CD4-positive, alpha-beta T cell treated with Interleukin-10 for 1 hour (primary cell): ENCODE data around the gene KCNIP1.
"Not testable (repeated sequence)": the region's sequence is repeated elsewhere in the genome, so short reads cannot be mapped to it uniquely, and the experiment has no call there.

Experiments
- DNase-seq: peaks from one replicate; pipeline ENCODE4 v3.0.0-alpha.2; 2020

The KCNIP1 gene

DNA sequence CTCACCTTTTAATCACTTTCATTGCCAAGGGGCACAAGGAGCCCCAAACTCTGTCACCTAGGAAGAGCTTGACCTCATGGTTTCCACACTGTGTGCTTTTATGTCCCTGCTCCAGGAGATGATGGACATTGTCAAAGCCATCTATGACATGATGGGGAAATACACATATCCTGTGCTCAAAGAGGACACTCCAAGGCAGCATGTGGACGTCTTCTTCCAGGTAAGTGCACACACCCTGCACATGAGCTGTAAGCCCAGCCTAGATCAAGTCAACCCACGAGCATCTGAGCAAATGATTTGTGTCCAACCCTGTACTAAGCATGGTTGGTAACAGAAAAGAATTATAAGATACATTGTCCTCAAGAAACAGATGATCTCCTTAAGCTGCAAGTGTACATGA lies 228.9 kb downstream of the KCNIP1 start:
- DNase-seq: no peak

DNA sequence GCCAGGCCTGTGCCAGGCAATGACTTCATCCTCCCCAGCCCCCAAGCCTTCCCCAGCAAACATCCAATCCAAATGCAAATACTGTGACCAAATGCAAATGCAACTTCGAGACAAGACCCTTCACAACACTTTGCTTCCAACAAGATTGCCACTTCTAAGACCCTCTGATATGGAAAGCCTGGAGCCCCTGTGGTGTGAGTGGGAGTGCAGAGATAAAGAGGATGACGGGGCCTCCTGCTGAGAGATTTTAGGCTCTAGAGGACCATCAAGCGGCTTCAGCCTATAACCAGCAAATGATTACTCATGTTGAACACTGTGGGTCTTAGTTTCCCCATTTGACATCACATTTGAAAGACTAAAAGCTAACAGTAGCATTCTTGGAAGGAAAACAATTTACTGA lies 233.1 kb downstream of the KCNIP1 start:
- DNase-seq: no peak

DNA sequence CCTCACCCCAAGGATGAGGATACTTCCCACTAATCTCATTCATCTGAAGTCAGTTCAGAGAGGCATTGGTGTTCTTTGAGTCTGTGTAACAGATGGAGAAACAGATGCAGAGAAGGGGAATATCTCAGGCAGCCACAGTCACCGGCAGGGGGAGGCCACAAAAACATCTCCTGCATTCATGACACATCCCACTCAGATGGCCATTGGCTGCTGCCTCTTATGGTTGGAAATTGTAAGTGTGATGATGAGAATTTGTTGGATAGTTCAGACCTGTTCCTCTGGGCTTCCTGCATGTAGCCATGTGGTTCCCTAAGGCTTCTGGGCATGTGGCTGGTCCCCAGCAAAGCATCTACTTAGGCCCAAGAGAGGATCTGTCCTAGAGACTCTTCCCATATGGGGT lies 233.8 kb downstream of the KCNIP1 start:
- DNase-seq: no peak

DNA sequence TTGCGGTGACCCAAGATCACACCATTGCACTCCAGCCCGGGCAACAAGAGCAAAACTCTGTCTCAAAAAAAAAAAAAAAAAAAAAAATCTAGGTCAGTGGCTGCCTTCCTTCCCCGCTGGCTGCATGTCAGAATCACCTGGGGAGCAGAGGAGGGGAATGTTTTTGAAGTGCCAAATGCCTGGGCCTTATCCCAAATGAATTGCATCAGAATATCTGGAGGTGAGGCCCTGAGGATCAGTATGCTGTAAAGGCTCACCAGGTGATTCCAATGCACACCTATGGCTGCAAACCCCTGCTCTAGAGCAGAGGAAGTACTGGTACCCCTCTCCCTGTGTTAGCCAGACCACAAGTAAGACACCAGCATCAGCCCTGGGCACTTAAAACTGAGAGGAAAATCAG lies 235.0 kb downstream of the KCNIP1 start:
- DNase-seq: no peak

- no peak for DNase-seq
Measured at GRCh38 chr5:170739446-170739845, 235.6 kb downstream of the KCNIP1 start.

GRCh38 chr5:170740551-170741205 lies 236.9 kb downstream of the KCNIP1 start:
- no peak for DNase-seq

GRCh38 chr5:170741801-170742200 lies 238.0 kb downstream of the KCNIP1 start:
- no peak for DNase-seq

DNA sequence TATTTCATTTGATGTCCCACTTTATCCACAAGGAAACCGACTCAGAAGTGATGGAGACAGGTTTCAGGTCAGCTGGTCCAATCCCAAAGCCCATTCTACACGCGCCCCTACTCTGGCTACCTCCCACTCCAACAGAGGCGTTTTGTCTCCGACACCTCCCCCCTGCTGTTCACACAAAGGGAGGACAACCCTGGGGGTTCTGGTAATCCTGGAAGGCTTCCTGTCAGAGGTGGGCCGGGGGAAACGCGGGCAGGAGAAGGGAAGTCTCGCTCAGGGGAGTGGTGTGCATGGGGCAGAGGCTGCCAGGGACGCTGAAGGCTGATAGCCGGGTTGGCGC lies 240.0 kb downstream of the KCNIP1 start:
- DNase-seq: no peak

GRCh38 chr5:170745481-170746071 lies 241.8 kb downstream of the KCNIP1 start:
- no peak for DNase-seq

DNA sequence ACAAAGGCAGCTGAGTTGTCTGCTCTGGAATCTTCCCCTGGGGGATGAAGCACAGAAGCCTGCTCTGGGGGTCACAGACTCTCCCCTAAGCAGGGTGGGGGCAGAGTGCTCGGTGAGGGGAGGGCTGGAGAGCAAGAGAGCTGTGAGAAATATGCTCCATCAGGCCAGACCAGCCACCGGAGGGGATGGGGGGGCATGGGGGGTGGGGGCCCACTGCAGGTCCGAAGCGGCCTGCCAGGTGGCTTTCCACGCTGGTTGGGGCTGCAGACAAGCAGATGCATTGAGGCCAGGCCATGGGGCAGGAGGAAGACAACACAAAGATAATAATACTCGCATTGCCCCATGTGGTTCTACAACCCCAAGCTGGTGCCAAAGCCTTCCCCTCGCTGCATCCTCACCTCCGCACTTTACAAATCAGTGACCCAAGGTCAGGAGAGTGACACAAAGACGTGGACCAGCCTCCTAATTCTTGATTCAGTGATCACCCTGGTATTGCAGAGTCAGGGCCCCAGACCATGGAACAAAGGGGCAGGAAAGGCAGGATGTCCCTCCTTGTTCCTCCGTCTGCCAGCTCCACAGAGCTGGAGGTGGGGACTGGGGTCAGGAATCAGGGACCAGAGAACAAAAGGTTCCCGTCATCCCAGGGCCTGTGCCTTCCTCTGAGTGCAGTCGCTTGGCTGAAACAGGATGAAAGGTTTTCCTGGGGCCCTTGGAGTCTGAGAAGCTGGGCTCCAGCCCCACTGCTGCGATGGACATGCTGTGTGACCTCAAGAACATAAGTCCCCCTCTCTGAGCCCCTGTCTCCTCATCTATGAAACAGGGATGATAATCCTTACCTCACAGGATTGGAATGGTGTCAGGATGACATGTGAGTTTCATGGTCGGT lies 242.5 kb downstream of the KCNIP1 start:
- DNase-seq: no peak

- no peak for DNase-seq
Measured at GRCh38 chr5:170746961-170747340, 243.1 kb downstream of the KCNIP1 start.

DNA sequence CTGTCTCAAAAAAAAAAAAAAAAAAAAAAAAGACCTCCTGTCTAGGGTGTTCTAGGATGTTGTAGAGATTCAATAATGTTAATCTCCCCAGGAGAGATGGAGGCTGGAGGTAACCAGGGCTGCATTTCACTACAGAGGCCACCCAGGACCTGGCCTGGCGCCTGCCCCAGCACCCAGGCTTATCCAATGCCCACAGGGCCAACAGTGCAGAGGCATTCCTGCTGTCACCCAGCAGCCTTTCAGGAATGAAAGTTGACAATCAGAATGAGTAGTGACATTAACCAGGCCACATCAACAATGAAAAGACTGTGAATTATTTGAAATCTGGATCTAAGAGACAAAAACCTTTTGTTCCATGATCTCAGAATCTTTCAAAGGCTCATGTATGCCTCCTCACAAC lies 243.5 kb downstream of the KCNIP1 start:
- no peak for DNase-seq

- no peak for DNase-seq
Measured at GRCh38 chr5:170747851-170748250, 244.0 kb downstream of the KCNIP1 start.

- DNase-seq: no peak
Measured at GRCh38 chr5:170748951-170749471, 245.2 kb downstream of the KCNIP1 start.

GRCh38 chr5:170749911-170750431 lies 246.2 kb downstream of the KCNIP1 start:
- DNase-seq: no peak

GRCh38 chr5:170750791-170751190 lies 247.0 kb downstream of the KCNIP1 start:
- DNase-seq: no peak

GRCh38 chr5:170751631-170752030 lies 247.8 kb downstream of the KCNIP1 start:
- no peak for DNase-seq

DNA sequence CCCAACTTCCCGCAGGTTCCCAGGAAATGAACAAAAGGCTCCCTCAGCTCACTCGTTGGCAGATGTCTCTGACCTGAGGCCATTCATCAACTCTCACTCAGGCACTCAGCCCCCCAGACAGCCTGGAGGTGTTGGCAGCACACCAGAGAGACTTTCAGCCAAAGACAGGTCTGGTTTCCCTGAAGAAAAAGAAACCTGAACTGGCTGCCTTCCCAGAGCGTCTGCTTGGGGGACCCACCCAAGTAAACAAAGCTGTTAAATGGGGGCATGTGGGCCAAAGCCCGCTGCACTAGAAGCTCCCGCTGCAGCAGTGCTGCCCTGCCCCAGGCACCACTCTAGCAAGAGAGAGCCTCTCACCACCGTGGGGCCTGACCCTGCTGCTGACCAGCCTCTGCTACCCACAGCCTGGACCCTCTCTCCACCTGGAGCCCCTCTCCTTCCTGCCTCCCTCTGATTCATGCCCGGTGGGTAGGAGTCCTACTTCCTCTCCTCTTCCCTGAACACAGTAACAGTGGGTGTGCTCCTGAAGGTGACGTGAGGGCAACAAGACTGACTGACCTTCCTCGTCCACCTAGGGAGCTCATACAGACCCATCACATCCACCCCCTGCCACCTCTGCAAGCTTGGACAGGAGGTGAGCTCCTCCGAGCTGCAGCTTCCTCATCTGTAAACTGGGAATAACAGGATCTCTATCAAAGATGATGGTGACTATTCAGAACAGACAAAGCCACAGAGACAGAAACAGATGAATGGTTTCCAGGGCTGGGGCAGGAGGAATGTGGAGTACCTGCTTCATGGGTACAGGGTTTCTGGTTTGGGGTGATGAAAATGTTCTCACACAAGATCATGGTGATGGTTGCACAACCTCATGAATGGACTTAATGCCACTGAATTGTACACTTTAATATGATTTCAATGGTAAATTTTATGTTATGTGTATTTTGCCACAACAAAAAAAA lies 248.7 kb downstream of the KCNIP1 start:
- no peak for DNase-seq

DNA sequence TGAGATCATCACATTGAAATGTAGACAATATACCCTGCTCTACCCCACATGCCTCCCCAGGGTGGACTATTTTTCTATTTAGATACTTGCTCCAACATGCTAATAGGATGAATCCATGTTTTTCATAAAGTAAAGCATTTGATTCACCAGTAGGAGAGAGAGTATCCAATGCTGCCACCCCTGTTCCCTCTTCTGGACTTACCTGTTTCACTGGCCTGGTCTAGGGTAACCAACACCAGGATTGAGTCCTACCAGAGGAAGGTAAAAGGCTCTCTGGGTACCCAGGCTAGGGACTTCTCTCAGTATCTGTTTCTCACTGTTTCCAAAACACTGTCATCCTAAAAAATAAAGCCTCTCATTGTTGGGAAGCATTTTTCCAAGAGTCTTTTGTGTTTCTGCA lies 249.5 kb downstream of the KCNIP1 start:
- DNase-seq: no peak

DNA sequence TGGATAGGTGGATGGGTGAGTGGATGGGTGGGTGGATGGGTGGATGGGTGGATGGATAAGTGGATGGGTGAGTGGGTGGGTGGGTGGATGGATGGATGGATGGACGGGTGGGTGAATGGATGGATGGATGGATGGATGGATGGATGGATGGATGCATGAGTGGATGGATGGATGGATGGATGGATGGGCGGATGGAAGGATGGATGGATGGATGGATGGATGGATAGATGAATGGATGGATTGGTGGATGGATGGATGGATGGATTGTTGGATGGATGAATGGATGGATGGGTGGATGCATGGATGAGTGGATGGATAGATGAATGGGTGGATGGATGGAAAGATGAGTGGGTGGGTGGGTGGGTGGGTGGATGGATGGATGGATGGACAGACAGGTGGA lies 250.7 kb downstream of the KCNIP1 start:
- not testable (repeated sequence) for DNase-seq

GRCh38 chr5:170755679-170756456 lies 252.0 kb downstream of the KCNIP1 start:
- DNase-seq: no peak

GRCh38 chr5:170756691-170757090 lies 252.9 kb downstream of the KCNIP1 start:
- DNase-seq: no peak
